H1 (cell line): ENCODE results near the gene QRICH1. TPM values are rescaled to one million over a fixed set of nuclear protein-coding genes. Genes with fewer than 3 reads are reported as not detected.
A peak's percentile ranks its signal among the peaks of the same experiment; 100 is the strongest.

Experiments
- CTCF ChIA-PET: fragments of 300-600 bp; sonication (Branson Sonifier 250); formaldehyde crosslinking; loops from one replicate; lab custom pipeline; 2021; ENCODE audit not compliant: partially characterized antibody; lab: Charles Lee
- POLR2A ChIA-PET: fragments of 300-600 bp; sonication (Branson Sonifier 250); formaldehyde crosslinking; loops from one replicate; lab custom pipeline; 2021; ENCODE audit warnings: inconsistent platforms; ENCODE audit not compliant: partially characterized antibody; lab: Charles Lee
- DNase-seq, 2 experiments: peaks; one replicate each; pipeline versions ENCODE4 v3.0.0 to v3.0.0-alpha.2; 2010 to 2022; ENCODE audit warnings: low spot score in 2 of 2, low read depth in 1 of 2, mixed read lengths in 1 of 2
- FAIRE-seq: peaks from 2 replicates; lab custom pipeline; 2011; peaks lifted over from hg19 to GRCh38; lab: Jason Lieb, UNC
- H2AFZ ChIP-seq: 2 replicates; pipeline ENCODE4 v1.8.1; 2012; ENCODE audit warnings: low read length, inconsistent platforms
- H2AK5ac ChIP-seq: 2 replicates; pipeline ENCODE4 v1.6.1; 2013; ENCODE audit warnings: low read depth, low read length
- H2BK120ac ChIP-seq: replicated peaks from 2 replicates; pipeline ENCODE3; 2013; ENCODE audit warnings: low read depth, low read length, inconsistent platforms
- H2BK12ac ChIP-seq: 2 replicates; pipeline ENCODE4 v1.6.1; 2013; ENCODE audit warnings: low read depth, low read length
- H2BK15ac ChIP-seq: 2 replicates; pipeline ENCODE4 v1.6.1; 2013; ENCODE audit warnings: low read length
- H2BK20ac ChIP-seq: 2 replicates; pipeline ENCODE4 v1.6.1; 2013; ENCODE audit warnings: low read length
- H2BK5ac ChIP-seq: 2 replicates; pipeline ENCODE4 v1.6.1; 2013; ENCODE audit warnings: low read depth, low read length
- H3K14ac ChIP-seq: 2 replicates; pipeline ENCODE4 v1.6.1; 2013; ENCODE audit warnings: inconsistent platforms; ENCODE audit not compliant: insufficient read length
- H3K18ac ChIP-seq: 2 replicates; pipeline ENCODE4 v1.6.1; 2013; ENCODE audit warnings: low read length; ENCODE audit errors: extremely low read depth
- H3K23ac ChIP-seq: 2 replicates; pipeline ENCODE4 v1.6.1; 2013; ENCODE audit warnings: inconsistent platforms; ENCODE audit not compliant: insufficient read length
- H3K23me2 ChIP-seq: 2 replicates; pipeline ENCODE4 v1.6.1; 2013; ENCODE audit warnings: low read depth, low read length
- H3K27ac ChIP-seq: 2 replicates; pipeline ENCODE4 v1.6.1; 2011; ENCODE audit warnings: low read depth, low read length, inconsistent platforms
- H3K27me3 ChIP-seq, 4 experiments: replicated peaks in 1 of 4; 1 replicate in 1 of 4; 2 replicates in 3 of 4; pipeline versions ENCODE4 v1.6.1 to v1.8.1; 2011 to 2013; ENCODE audit warnings: low read length in 3 of 4, mild to moderate bottlenecking in 3 of 4, inconsistent platforms in 2 of 4, mixed read lengths in 2 of 4, moderate library complexity in 1 of 4; ENCODE audit not compliant: control insufficient read depth in 3 of 4, insufficient read depth in 3 of 4; ENCODE audit errors: extremely low read depth in 1 of 4
- H3K36me3 ChIP-seq, 4 experiments: 2 replicates each; pipeline versions ENCODE4 v1.6.1 to v1.8.1; 2011 to 2013; ENCODE audit warnings: mild to moderate bottlenecking in 4 of 4, low read length in 3 of 4, moderate library complexity in 2 of 4, control low read depth in 1 of 4, inconsistent platforms in 1 of 4; ENCODE audit not compliant: insufficient read depth in 4 of 4, control insufficient read depth in 2 of 4
- H3K4ac ChIP-seq: replicated peaks from 2 replicates; pipeline ENCODE3; 2013; ENCODE audit warnings: low read length, low read depth, mixed read lengths, inconsistent platforms; ENCODE audit not compliant: insufficient read length
- H3K4me1 ChIP-seq, 4 experiments: replicated peaks in 1 of 4; 1 replicate in 1 of 4; 2 replicates in 3 of 4; pipeline versions ENCODE4 v1.6.1 to v1.8.1; 2011 to 2013; ENCODE audit warnings: low read length in 3 of 4, inconsistent platforms in 2 of 4, mixed read lengths in 1 of 4; ENCODE audit not compliant: insufficient read depth in 4 of 4, control insufficient read depth in 3 of 4
- H3K4me2 ChIP-seq, 2 experiments: 2 replicates each; pipeline versions ENCODE4 v1.6.1 to v1.8.1; 2011 to 2013; ENCODE audit warnings: low read depth in 2 of 2, low read length in 2 of 2, control low read depth in 1 of 2, inconsistent platforms in 1 of 2, mild to moderate bottlenecking in 1 of 2; ENCODE audit not compliant: insufficient read depth in 1 of 2
- H3K4me3 ChIP-seq, 4 experiments: fragments of 200-600, 300-600 bp in 1 of 4; sonication (generic), shearing (Covaris generic), sonication (Bioruptor Twin) in 1 of 4; 2 replicates each; pipeline versions ENCODE4 v1.5.1 to v1.8.1; 2011 to 2016; ENCODE audit warnings: low read length in 4 of 4, low read depth in 3 of 4, control low read depth in 2 of 4, inconsistent platforms in 2 of 4, mild to moderate bottlenecking in 2 of 4, mixed read lengths in 1 of 4, moderate library complexity in 1 of 4; ENCODE audit not compliant: insufficient read depth in 2 of 4; ENCODE audit errors: extremely low read depth in 1 of 4
- H3K56ac ChIP-seq: replicated peaks from 2 replicates; pipeline ENCODE3; 2013; ENCODE audit warnings: low read depth, mild to moderate bottlenecking, mixed read lengths, low read length, inconsistent platforms; ENCODE audit not compliant: insufficient read length
- H3K79me1 ChIP-seq: 2 replicates; pipeline ENCODE4 v1.6.1; 2013; ENCODE audit warnings: low read depth, low read length, control low read depth
- H3K79me2 ChIP-seq, 2 experiments: 2 replicates each; pipeline versions ENCODE4 v1.6.1 to v1.8.1; 2012 to 2013; ENCODE audit warnings: low read length in 2 of 2, mild to moderate bottlenecking in 2 of 2, inconsistent platforms in 1 of 2; ENCODE audit not compliant: insufficient read depth in 2 of 2, control insufficient read depth in 1 of 2
- H3K9ac ChIP-seq, 4 experiments: replicated peaks in 1 of 4; 1 replicate in 1 of 4; 2 replicates in 3 of 4; pipeline versions ENCODE4 v1.6.1 to v1.8.1; 2011 to 2013; ENCODE audit warnings: low read depth in 3 of 4, low read length in 3 of 4, control low read depth in 2 of 4, mild to moderate bottlenecking in 2 of 4, moderate library complexity in 2 of 4, inconsistent platforms in 1 of 4; ENCODE audit errors: extremely low read depth in 1 of 4
- H3K9me3 ChIP-seq, 2 experiments: 2 replicates each; pipeline versions ENCODE4 v1.6.1 to v1.8.1; 2012 to 2013; ENCODE audit warnings: mild to moderate bottlenecking in 2 of 2, moderate library complexity in 2 of 2, control low read depth in 1 of 2, inconsistent platforms in 1 of 2, low read depth in 1 of 2, low read length in 1 of 2, mixed read lengths in 1 of 2; ENCODE audit not compliant: insufficient read depth in 2 of 2
- H4K20me1 ChIP-seq, 2 experiments: replicated peaks in 1 of 2; 2 replicates each; pipeline versions ENCODE3 to v1.8.1; 2011 to 2013; ENCODE audit warnings: inconsistent platforms in 2 of 2, low read length in 2 of 2, mild to moderate bottlenecking in 1 of 2; ENCODE audit not compliant: insufficient read depth in 2 of 2, control insufficient read depth in 1 of 2
- H4K5ac ChIP-seq: 2 replicates; pipeline ENCODE4 v1.6.1; 2013; ENCODE audit warnings: low read length, low read depth, mixed read lengths, inconsistent platforms; ENCODE audit not compliant: insufficient read length
- H4K8ac ChIP-seq: 2 replicates; pipeline ENCODE4 v1.8.0; 2013; ENCODE audit warnings: mild to moderate bottlenecking, moderate library complexity, low read length, inconsistent platforms; ENCODE audit not compliant: insufficient read depth; ENCODE audit errors: extremely low read depth
- H4K91ac ChIP-seq: replicated peaks from 2 replicates; pipeline ENCODE3; 2013; ENCODE audit warnings: low read length, mixed read lengths, inconsistent platforms; ENCODE audit not compliant: insufficient read length
- EP300 ChIP-seq, 2 experiments: IDR thresholded peaks; 1 replicate in 1 of 2; 2 replicates in 1 of 2; pipeline ENCODE4 v1.6.1; 2011 to 2012; ENCODE audit warnings: low read depth in 2 of 2, low read length in 2 of 2, mild to moderate bottlenecking in 2 of 2, borderline replicate concordance in 1 of 2, inconsistent platforms in 1 of 2, moderate library complexity in 1 of 2
- JUN ChIP-seq: IDR thresholded peaks from 2 replicates; pipeline ENCODE4 v1.6.1; 2011; ENCODE audit warnings: low read depth, mild to moderate bottlenecking, improper control_type of control experiment, low read length
- NANOG ChIP-seq: IDR thresholded peaks from 2 replicates; pipeline ENCODE4 v1.6.1; 2011; ENCODE audit warnings: low read length, low read depth, mild to moderate bottlenecking, inconsistent platforms; ENCODE audit not compliant: insufficient read depth, poor library complexity, severe bottlenecking
- RAD21 ChIP-seq, 2 experiments: IDR thresholded peaks in 1 of 2; conservative IDR thresholded peaks in 1 of 2; 2 replicates each; pipeline ENCODE4 v1.6.1; 2011; ENCODE audit warnings: low read depth in 2 of 2, low read length in 2 of 2, improper control_type of control experiment in 1 of 2, inconsistent platforms in 1 of 2, mild to moderate bottlenecking in 1 of 2, moderate library complexity in 1 of 2
- SIN3A ChIP-seq, 2 experiments: IDR thresholded peaks in 1 of 2; conservative IDR thresholded peaks in 1 of 2; 2 replicates each; pipeline ENCODE4 v1.6.1; 2011 to 2012; ENCODE audit warnings: low read length in 2 of 2, improper control_type of control experiment in 1 of 2, low read depth in 1 of 2, mild to moderate bottlenecking in 1 of 2
- SP2 ChIP-seq: IDR thresholded peaks from 2 replicates; pipeline ENCODE4 v1.6.1; 2012; ENCODE audit warnings: mild to moderate bottlenecking, low read length, inconsistent platforms
- WGBS, 2 experiments: shearing (Covaris generic) in 1 of 2; methylation state at CpG; one replicate each; pipeline versions ENCODE4 v1.1.6 to v1.1.7; 2013 to 2015; ENCODE audit warnings: low lambda C conversion rate in 2 of 2, mixed read lengths in 2 of 2, inconsistent platforms in 1 of 2, low coverage in 1 of 2, missing lambda C conversion rate in 1 of 2; ENCODE audit not compliant: insufficient replicate concordance in 2 of 2, insufficient coverage in 1 of 2, insufficient read length in 1 of 2; ENCODE audit errors: extremely low coverage in 1 of 2, missing lambda C conversion rate in 1 of 2; 5-methylcytosine and 5-hydroxymethylcytosine counted together
- polyA plus RNA-seq, 7 experiments: library from polyadenylated mRNA; depleted of rRNA in 3 of 7; stranded (reverse) in 5 of 7; unstranded in 2 of 7; fragments of >200 nt in 5 of 7; fragments of 200-250 nt in 2 of 7; gene quantifications; 1 replicate in 5 of 7; 2 replicates in 1 of 7; 4 replicates in 1 of 7; pipeline versions ENCODE4 v1.2.1 to v1.2.3, GENCODE V29; 2011 to 2013; ENCODE audit warnings: missing spikeins in 2 of 7, mixed read lengths in 2 of 7
- total RNA-seq: library from RNA; stranded (reverse); fragmentation: NEBNext Ultra II Directional; extraction: Animal tissue kit (Norgen Biotek cat#: 25700); gene quantifications from 2 replicates; pipeline ENCODE4 v1.2.1, GENCODE V29; 2021

QRICH1 gene
- total and polyA plus RNA-seq, 2 of the 8 experiments (the other 6 are each of a cell fraction or from before 2014, with no cell fraction given), result 128 to 142 TPM

DNA sequence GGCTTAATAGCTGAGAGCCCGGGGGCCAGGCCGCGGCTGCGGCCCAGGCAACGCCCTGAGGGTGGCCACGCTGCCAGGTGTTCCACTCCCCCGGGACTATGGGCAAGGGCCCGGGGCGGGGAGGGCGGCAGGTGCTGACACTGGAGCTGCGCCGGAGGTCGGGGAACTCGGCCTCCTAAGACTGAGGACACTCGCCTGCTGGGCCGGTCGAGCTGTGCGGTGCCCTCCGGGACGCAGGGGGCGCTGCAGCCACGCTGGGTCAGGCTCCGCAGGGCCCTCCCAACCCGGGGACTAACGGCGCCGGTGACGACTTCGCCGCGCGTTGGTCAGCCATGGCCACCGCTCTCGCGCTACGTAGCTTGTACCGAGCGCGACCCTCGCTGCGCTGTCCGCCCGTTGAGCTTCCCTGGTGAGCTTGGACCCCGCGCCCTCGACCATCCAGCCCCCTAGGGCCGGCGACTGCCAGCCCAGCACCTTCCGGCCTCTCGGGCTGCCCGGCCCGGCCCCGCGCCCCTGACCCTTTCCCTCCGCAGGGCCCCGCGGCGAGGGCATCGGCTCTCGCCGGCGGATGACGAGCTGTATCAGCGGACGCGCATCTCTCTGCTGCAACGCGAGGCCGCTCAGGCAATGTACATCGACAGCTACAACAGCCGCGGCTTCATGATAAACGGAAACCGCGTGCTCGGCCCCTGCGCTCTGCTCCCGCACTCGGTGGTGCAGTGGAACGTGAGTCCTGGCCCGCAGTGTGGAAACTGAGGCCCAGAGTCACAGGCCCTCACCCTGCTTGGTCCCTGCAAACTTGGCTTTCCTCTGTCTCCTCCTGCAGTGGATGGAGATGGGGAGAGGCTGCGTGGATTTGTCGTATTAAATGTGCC is 71.8 kb downstream of the QRICH1 start, which contains the start of gene NDUFAF3:
Gene NDUFAF3 (plus strand): TSS at position 309 of the 875 bp plus-strand sequence. CDS start 24 bp downstream, at position 333.
- no peak for FAIRE-seq
- TF ChIP-seq NANOG (peak; percentile 43), JUN (no peak), SIN3A (conservative IDR thresholded peaks at IDR 0.05 in 1 of 2, IDR thresholded peaks at IDR 0.05 in 1 of 2; ENCODE audit: low read depth in 1 of 2, low read length in 2 of 2) (peak; percentile 79 to 88; a peak in 3 of 4 replicates), SP2 (peak; percentile 61; the same call in 1 of the 2 replicates), RAD21 (IDR thresholded peaks at IDR 0.05 in 1 of 2, conservative IDR thresholded peaks at IDR 0.05 in 1 of 2; ENCODE audit: low read depth in 2 of 2, low read length in 2 of 2) (peak; percentile 25 to 41; a peak in 3 of 4 replicates), EP300 (IDR thresholded peaks at IDR 0.05; ENCODE audit: borderline replicate concordance in 1 of 2, low read depth in 2 of 2, low read length in 2 of 2) (no peak; a peak in 1 of 3 replicates)

More for the DNA sequence above, 71.8 kb downstream of the QRICH1 start, which contains the start of gene NDUFAF3:
- ChIA-PET POLR2A (interaction anchor here (0.7 to 38.8 kb wide), 20 partner anchors 9 to 390 kb away, joined by 3 to 1518 read pairs (median 6); partner anchors contain the start of genes DALRD3, IMPDH2, IP6K2 and KLHDC8B), CTCF (interaction anchor here (0.6 to 24.3 kb wide), 18 partner anchors 9 to 357 kb away, joined by 3 to 467 read pairs (median 4); partner anchors contain the start of genes P4HTM, QRICH1, USP19 and WDR6)
- Histone ChIP-seq H4K8ac (peak within 1 kb of the TSS; percentile 99), H3K4me1 (peaks cover 0 to 21% (median 13%) of the 10 kb centered on the region in 4 experiments; a peak in 6 of 7 replicates), H3K23me2 (peaks cover 32% of the 10 kb centered on the region), H3K14ac (no peak within 1 kb of the TSS), H3K18ac (peak within 1 kb of the TSS; percentile 90), H2BK12ac (0 out of 2 replicates have a peak within 1 kb of the TSS, but pooled peaks have one; percentile 75), H2AFZ (no peak within 1 kb of the TSS; the same call in 1 of the 2 replicates), H2BK20ac (no peak within 1 kb of the TSS), H3K4me3 (peak within 1 kb of the TSS; percentile 84 to 97 (median 95)), H2BK5ac (peak within 1 kb of the TSS; percentile 98), H3K4me2 (peak within 1 kb of the TSS; percentile 96 to 98), H3K79me2 (peaks cover 0 to 16% of the 10 kb centered on the region in 2 experiments; a peak in 1 of 4 replicates), H3K9me3 (no peaks in the 10 kb centered on the region), H3K27ac (peak within 1 kb of the TSS; percentile 91), H4K20me1 (peaks cover 11 to 15% of the 10 kb centered on the region in 2 experiments), H3K4ac (peak within 1 kb of the TSS; percentile 62), H2BK120ac (no peak within 1 kb of the TSS), H2BK15ac (no peak within 1 kb of the TSS), H4K91ac (peak within 1 kb of the TSS; percentile 29), H3K9ac (peak within 1 kb of the TSS; percentile 94 to 96 (median 96)), H3K79me1 (peaks cover 5% of the 10 kb centered on the region), H3K27me3 (no peaks in the 10 kb centered on the region; a peak in 1 of 7 replicates), H4K5ac (peak within 1 kb of the TSS; percentile 90), H3K56ac (peak within 1 kb of the TSS; percentile 88), H3K36me3 (peaks cover 32 to 41% (median 35%) of the 10 kb centered on the region in 4 experiments), H2AK5ac (peak within 1 kb of the TSS; percentile 11; the same call in 1 of the 2 replicates), H3K23ac (no peak within 1 kb of the TSS)
- peak; percentile 82 to 98 for DNase-seq
- WGBS, 2 experiments, result 3% methylated on average over 65 of the region's 83 CpGs; no CpG with 5 or more reads in 1 of the 2 experiments
